SIG-M5 treated with dmso at 0.1 percent for 504 hours (cell line): ENCODE measurements around the gene ADAMTSL4.

Experiments used
- DNase-seq: peaks from one replicate; lab custom pipeline; 2025; ENCODE audit not compliant: unreplicated experiment; lab: John Stamatoyannopoulos, UW

Gene ADAMTSL4

GRCh38 chr1:150548632-150549495 is at the start of gene ADAMTSL4:
Gene ADAMTSL4, plus strand, starts transcription at chr1:150549408. Its CDS starts 2,881 bp downstream, at chr1:150552289.
- peak; percentile 73 for DNase-seq

GRCh38 chr1:150505431-150505830 is 43.8 kb upstream of the ADAMTSL4 start:
- no peak for DNase-seq

- peak; percentile 60 for DNase-seq
Observed at GRCh38 chr1:150507912-150508864, 41.0 kb upstream of the ADAMTSL4 start, which contains the start of gene ECM1. Gene ECM1, plus strand, starts transcription at chr1:150508109. Its CDS starts 101 bp downstream, at chr1:150508210.

GRCh38 chr1:150508982-150509381 is 40.2 kb upstream of the ADAMTSL4 start:
- no peak for DNase-seq

- DNase-seq: no peak
Observed at GRCh38 chr1:150511551-150511950, 37.7 kb upstream of the ADAMTSL4 start.

- no peak for DNase-seq
Observed at GRCh38 chr1:150511985-150512660, 37.1 kb upstream of the ADAMTSL4 start.

GRCh38 chr1:150512846-150513245 is 36.4 kb upstream of the ADAMTSL4 start:
- no peak for DNase-seq

- no peak for DNase-seq
Observed at GRCh38 chr1:150513351-150513791, 35.8 kb upstream of the ADAMTSL4 start.

GRCh38 chr1:150514260-150514659 is 34.9 kb upstream of the ADAMTSL4 start:
- DNase-seq: no peak

- DNase-seq: no peak
Observed at GRCh38 chr1:150514913-150515327, 34.3 kb upstream of the ADAMTSL4 start.

- DNase-seq: peak; percentile 99
Observed at GRCh38 chr1:150515328-150516049, 33.7 kb upstream of the ADAMTSL4 start, which contains the start of gene FALEC. Gene FALEC, plus strand, starts transcription at chr1:150515752.

GRCh38 chr1:150516050-150516591 is 33.1 kb upstream of the ADAMTSL4 start:
- DNase-seq: peak; percentile 55

GRCh38 chr1:150516616-150517015 is 32.6 kb upstream of the ADAMTSL4 start:
- peak; percentile 39 for DNase-seq

GRCh38 chr1:150521196-150521968 is 27.8 kb upstream of the ADAMTSL4 start:
- DNase-seq: no peak

- no peak for DNase-seq
Observed at GRCh38 chr1:150525348-150525747, 23.9 kb upstream of the ADAMTSL4 start.

- no peak for DNase-seq
Observed at GRCh38 chr1:150528196-150528595, 21.0 kb upstream of the ADAMTSL4 start.

GRCh38 chr1:150529017-150529416 is 20.2 kb upstream of the ADAMTSL4 start:
- DNase-seq: no peak

GRCh38 chr1:150530491-150531159 is 18.6 kb upstream of the ADAMTSL4 start:
- DNase-seq: no peak
